Hippocampal formation (tissue), 2 donors: ENCODE data around the gene BTNL8.

Source experiments
- DNase-seq, 2 donors: peaks; one replicate each; lab custom pipeline; 2025; lab: John Stamatoyannopoulos, UW

BTNL8 gene

DNA sequence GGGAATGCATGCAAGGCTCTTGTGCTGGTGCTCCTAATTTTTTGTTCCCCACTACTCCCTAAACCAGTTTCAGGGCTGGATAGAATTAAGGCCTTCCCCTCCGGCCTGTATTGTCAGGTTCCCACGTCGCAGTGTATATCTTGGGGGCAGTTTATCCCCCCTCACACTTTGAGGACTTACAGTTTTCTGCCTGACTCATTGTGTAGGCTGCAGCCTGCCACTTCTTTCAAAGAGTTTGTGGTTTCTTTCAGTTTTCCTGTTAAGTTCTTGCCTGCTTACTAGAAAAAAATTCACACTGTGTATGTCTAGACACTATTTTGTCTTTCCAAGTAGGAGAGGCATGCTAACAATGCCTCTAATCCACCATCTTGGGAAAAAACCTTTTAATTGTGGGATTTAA lies 61.2 kb downstream of the BTNL8 start:
- DNase-seq, result no peak

- no peak for DNase-seq
These were observed 70.4 kb downstream of the BTNL8 start for GRCh38 chr5:180969406-180969805.

- DNase-seq, result no peak
These were observed 71.4 kb downstream of the BTNL8 start for GRCh38 chr5:180970336-180970735.

GRCh38 chr5:180970875-180971274 lies 71.9 kb downstream of the BTNL8 start:
- no peak for DNase-seq

DNA sequence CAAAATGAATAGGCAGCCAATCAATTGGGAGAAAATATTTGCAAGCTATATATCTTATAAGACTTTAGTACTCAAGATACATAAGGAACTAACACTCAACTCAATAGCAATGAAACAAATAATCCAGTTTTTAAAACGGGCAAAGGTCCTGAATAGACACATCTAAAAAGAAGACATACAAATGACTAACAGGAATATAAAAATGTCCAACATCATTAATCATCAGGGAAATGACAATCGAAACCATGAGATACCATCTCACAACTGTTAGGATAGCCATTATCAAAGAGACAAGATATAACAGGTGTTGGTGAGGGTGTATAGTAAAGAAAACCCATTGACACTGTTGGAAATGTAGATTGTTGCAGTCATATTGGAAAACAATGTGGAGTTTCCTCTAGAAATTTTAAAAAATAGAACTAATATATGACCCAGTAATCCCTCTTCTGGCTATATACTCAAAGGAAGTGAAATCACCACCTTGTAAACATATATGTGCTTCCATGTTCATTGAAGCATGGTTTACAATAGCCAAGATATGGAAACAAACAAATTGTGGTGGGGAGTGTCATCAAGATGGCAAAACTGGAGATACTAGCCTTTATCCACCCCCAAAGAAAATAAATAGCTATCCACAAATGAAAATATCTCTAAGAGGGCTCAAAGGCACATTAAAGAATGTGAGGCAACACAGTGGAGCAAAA lies 75.8 kb downstream of the BTNL8 start:
- DNase-seq, result no peak

DNA sequence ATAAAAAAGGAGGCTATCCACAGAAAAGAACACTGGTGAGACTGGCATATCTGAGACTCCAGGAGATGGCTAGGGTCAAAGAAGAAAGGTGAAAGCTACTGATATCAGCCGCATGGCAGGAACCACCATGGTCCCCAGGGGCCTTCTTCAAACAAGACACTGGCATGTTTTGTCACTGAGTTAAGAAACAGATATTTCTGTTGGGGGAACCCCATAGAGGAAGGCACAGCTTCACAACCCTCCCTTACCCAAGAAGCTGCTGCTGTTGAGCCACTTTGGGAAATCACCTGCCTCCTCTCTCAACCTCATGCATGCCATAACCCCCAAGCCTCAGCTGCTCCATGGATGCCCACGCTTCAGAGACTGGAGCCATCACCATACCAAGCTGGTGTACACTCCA lies 76.4 kb downstream of the BTNL8 start:
- DNase-seq, result no peak

GRCh38 chr5:180976518-180976917 lies 77.6 kb downstream of the BTNL8 start:
- DNase-seq, result no peak

- DNase-seq, result no peak
These were observed 78.9 kb downstream of the BTNL8 start for GRCh38 chr5:180977852-180978251.

DNA sequence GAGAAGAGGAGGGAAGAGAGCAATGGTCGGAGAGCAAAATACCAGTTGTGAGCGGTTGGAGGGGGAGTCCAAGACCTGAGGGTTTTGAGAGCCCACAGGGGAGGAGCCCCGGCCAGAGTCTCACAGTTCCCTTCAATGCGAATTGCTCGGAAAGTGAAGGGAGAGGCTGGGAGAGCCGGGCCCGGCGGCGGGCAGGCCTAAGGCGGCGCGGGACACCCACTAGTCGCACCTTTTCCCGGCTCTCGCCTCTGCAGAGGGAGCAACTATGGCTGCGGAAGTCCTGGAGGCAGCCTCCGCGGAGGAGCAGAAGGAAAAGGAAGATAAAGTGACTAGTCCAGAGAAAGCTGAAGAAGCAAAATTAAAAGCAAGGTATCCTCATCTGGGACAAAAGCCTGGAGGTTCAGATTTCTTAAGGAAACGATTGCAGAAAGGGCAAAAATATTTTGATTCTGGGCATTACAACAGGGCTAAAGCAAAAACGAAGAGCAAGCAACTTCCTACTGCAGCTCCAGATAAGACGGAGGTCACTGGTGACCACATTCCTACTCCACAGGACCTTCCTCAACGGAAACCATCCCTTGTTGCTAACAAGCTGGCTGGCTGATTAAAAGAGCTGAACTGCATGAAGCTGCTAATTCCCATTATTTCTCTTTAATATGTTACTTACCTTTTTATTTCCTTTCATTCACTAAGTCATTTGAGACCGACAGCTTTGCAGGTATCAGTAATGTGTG lies 83.2 kb downstream of the BTNL8 start:
- no peak for DNase-seq

- no peak for DNase-seq
These were observed 89.1 kb downstream of the BTNL8 start for GRCh38 chr5:180988016-180988415.

- DNase-seq, result no peak
These were observed 89.6 kb downstream of the BTNL8 start, which contains the start of gene BTNL3 for GRCh38 chr5:180988592-180988991. Gene BTNL3, plus strand, starts transcription at chr5:180988846. Its CDS starts 183 bp downstream, at chr5:180989029.

- DNase-seq, result no peak
These were observed 91.3 kb downstream of the BTNL8 start for GRCh38 chr5:180990086-180990881.

- DNase-seq, result no peak
These were observed 91.9 kb downstream of the BTNL8 start for GRCh38 chr5:180990882-180991242.
